HEK293 (cell line): ENCODE results near the gene PSMD5.
A peak's percentile ranks its signal among the peaks of the same experiment; 100 is the strongest.

Experiments
- CTCF ChIA-PET: fragments of 350-600 bp; formaldehyde crosslinking; extraction: SDS; loops from one replicate; lab custom pipeline; 2021; ENCODE audit warnings: antibody characterized with exemption; lab: Yijun Ruan, JAX
- POLR2A ChIA-PET: fragments of 300-600 bp; formaldehyde crosslinking; extraction: SDS; loops from one replicate; lab custom pipeline; 2020; ENCODE audit warnings: antibody characterized with exemption, inconsistent platforms; lab: Yijun Ruan, JAX
- H3K27ac ChIP-seq: fragments of 200-500 bp; sonication (Bioruptor generic); 2 replicates; pipeline ENCODE4 v1.5.1; 2014; ENCODE audit warnings: low read depth, low read length, control low read depth, inconsistent platforms; ENCODE audit errors: extremely low read depth
- H3K36me3 ChIP-seq, 2 experiments: fragments of 200-500 bp in 1 of 2; sonication (Bioruptor generic) in 1 of 2; 1 replicate in 1 of 2; 2 replicates in 1 of 2; pipeline ENCODE4 v1.5.1; 2014 to 2017; ENCODE audit warnings: inconsistent platforms in 2 of 2, low read length in 2 of 2; ENCODE audit not compliant: control insufficient read depth in 2 of 2, insufficient read depth in 1 of 2
- H3K4me1 ChIP-seq: fragments of 200-500 bp; sonication (Bioruptor generic); 2 replicates; pipeline ENCODE4 v1.5.1; 2014; ENCODE audit warnings: mild to moderate bottlenecking, low read length, inconsistent platforms; ENCODE audit not compliant: control insufficient read depth, insufficient read depth
- H3K4me3 ChIP-seq: 2 replicates; pipeline ENCODE4 v1.5.1; 2011; ENCODE audit warnings: low read depth, mild to moderate bottlenecking, control low read depth, low read length, moderate library complexity
- H3K9me3 ChIP-seq: fragments of 200-500 bp; sonication (Bioruptor generic); 2 replicates; pipeline ENCODE4 v1.5.1; 2014; ENCODE audit warnings: low read depth, low read length, inconsistent platforms; ENCODE audit not compliant: control insufficient read depth, insufficient read depth
- BCL11A ChIP-seq: fragments of 450-650 bp; formaldehyde crosslinking; IDR thresholded peaks from 2 replicates; pipeline ENCODE4 v1.5.1; 2016; ENCODE audit warnings: low read depth, missing biosample characterization, missing genetic modification characterization
- GLIS2 ChIP-seq: fragments of 450-650 bp; formaldehyde crosslinking; IDR thresholded peaks from 2 replicates; pipeline ENCODE4 v1.5.1; 2016; ENCODE audit warnings: missing biosample characterization, missing genetic modification characterization
- KLF7 ChIP-seq: fragments of 450-650 bp; formaldehyde crosslinking; IDR thresholded peaks from 2 replicates; pipeline ENCODE4 v1.5.1; 2016; ENCODE audit warnings: missing biosample characterization, missing genetic modification characterization, borderline replicate concordance
- KLF8 ChIP-seq: fragments of 450-650 bp; formaldehyde crosslinking; IDR thresholded peaks from 2 replicates; pipeline ENCODE4 v1.5.1; 2016; ENCODE audit warnings: missing biosample characterization, missing genetic modification characterization
- KLF9 ChIP-seq: fragments of 450-650 bp; formaldehyde crosslinking; IDR thresholded peaks from 2 replicates; pipeline ENCODE4 v1.5.1; 2016; ENCODE audit warnings: missing biosample characterization, missing genetic modification characterization, low read depth
- OSR2 ChIP-seq: fragments of 450-650 bp; formaldehyde crosslinking; IDR thresholded peaks from 2 replicates; pipeline ENCODE4 v1.5.1; 2016; ENCODE audit warnings: missing biosample characterization, missing genetic modification characterization
- SP2 ChIP-seq: fragments of 450-650 bp; formaldehyde crosslinking; IDR thresholded peaks from 2 replicates; pipeline ENCODE4 v1.5.1; 2016; ENCODE audit warnings: missing biosample characterization, missing genetic modification characterization
- SP3 ChIP-seq: fragments of 450-650 bp; formaldehyde crosslinking; IDR thresholded peaks from 2 replicates; pipeline ENCODE4 v1.5.1; 2016; ENCODE audit warnings: missing biosample characterization, missing genetic modification characterization
- SP7 ChIP-seq: fragments of 450-650 bp; formaldehyde crosslinking; IDR thresholded peaks from 2 replicates; pipeline ENCODE4 v1.5.1; 2016; ENCODE audit warnings: missing biosample characterization, missing genetic modification characterization
- ZBTB20 ChIP-seq: fragments of 450-650 bp; formaldehyde crosslinking; IDR thresholded peaks from 2 replicates; pipeline ENCODE4 v1.5.1; 2016; ENCODE audit warnings: missing biosample characterization, missing genetic modification characterization
- ZFP37 ChIP-seq: fragments of 450-650 bp; formaldehyde crosslinking; IDR thresholded peaks from 2 replicates; pipeline ENCODE4 v1.5.1; 2016; ENCODE audit warnings: missing biosample characterization, missing genetic modification characterization
- ZNF121 ChIP-seq: fragments of 450-650 bp; formaldehyde crosslinking; IDR thresholded peaks from 2 replicates; pipeline ENCODE4 v1.5.1; 2016; ENCODE audit warnings: missing biosample characterization, missing genetic modification characterization
- ZNF138 ChIP-seq: fragments of 450-650 bp; formaldehyde crosslinking; IDR thresholded peaks from 2 replicates; pipeline ENCODE4 v1.5.1; 2016; ENCODE audit warnings: missing biosample characterization, missing genetic modification characterization, borderline replicate concordance
- ZNF24 ChIP-seq: fragments of 450-650 bp; formaldehyde crosslinking; IDR thresholded peaks from 2 replicates; pipeline ENCODE4 v1.5.1; 2016; ENCODE audit warnings: missing biosample characterization, missing genetic modification characterization
- ZNF423 ChIP-seq: fragments of 450-650 bp; formaldehyde crosslinking; IDR thresholded peaks from 2 replicates; pipeline ENCODE4 v1.5.1; 2016; ENCODE audit warnings: missing biosample characterization, missing genetic modification characterization
- ZNF549 ChIP-seq: fragments of 450-650 bp; IDR thresholded peaks from 2 replicates; pipeline ENCODE4 v1.5.1; 2018; ENCODE audit warnings: missing biosample characterization, missing genetic modification characterization, mild to moderate bottlenecking, inconsistent platforms, moderate library complexity
- ZNF600 ChIP-seq: fragments of 450-650 bp; formaldehyde crosslinking; IDR thresholded peaks from 2 replicates; pipeline ENCODE4 v1.5.1; 2016; ENCODE audit warnings: missing biosample characterization, missing genetic modification characterization
- ZXDB ChIP-seq: fragments of 450-650 bp; formaldehyde crosslinking; IDR thresholded peaks from 2 replicates; pipeline ENCODE4 v1.5.1; 2016; ENCODE audit warnings: missing biosample characterization, missing genetic modification characterization
- TF ChIP-seq, protein P1 (sequence below): fragments of 450-650 bp; formaldehyde crosslinking; IDR thresholded peaks from 2 replicates; pipeline ENCODE4 v1.5.1; 2016; ENCODE audit warnings: missing biosample characterization, missing genetic modification characterization
- TF ChIP-seq, protein P2 (sequence below): fragments of 450-650 bp; formaldehyde crosslinking; IDR thresholded peaks from 2 replicates; pipeline ENCODE4 v1.5.1; 2016; ENCODE audit warnings: missing biosample characterization, missing genetic modification characterization
- TF ChIP-seq, protein P3 (sequence below): fragments of 450-650 bp; formaldehyde crosslinking; IDR thresholded peaks from 2 replicates; pipeline ENCODE4 v1.5.1; 2016; ENCODE audit warnings: missing biosample characterization, missing genetic modification characterization, borderline replicate concordance
- TF ChIP-seq, protein P4 (sequence below): fragments of 450-650 bp; formaldehyde crosslinking; optimal IDR thresholded peaks from 2 replicates; pipeline ENCODE3; 2016; ENCODE audit warnings: missing biosample characterization, mild to moderate bottlenecking, missing genetic modification characterization
- TF ChIP-seq, protein P5 (sequence below): fragments of 450-650 bp; formaldehyde crosslinking; IDR thresholded peaks from 2 replicates; pipeline ENCODE4 v1.5.1; 2016; ENCODE audit warnings: missing biosample characterization, missing genetic modification characterization
- TF ChIP-seq, protein P6 (sequence below): fragments of 450-650 bp; formaldehyde crosslinking; IDR thresholded peaks from 2 replicates; pipeline ENCODE4 v1.5.1; 2016; ENCODE audit warnings: missing biosample characterization, missing genetic modification characterization
- TF ChIP-seq, protein P7 (sequence below): fragments of 450-650 bp; formaldehyde crosslinking; IDR thresholded peaks from 2 replicates; pipeline ENCODE4 v1.5.1; 2016; ENCODE audit warnings: missing biosample characterization, missing genetic modification characterization

The PSMD5 gene

DNA sequence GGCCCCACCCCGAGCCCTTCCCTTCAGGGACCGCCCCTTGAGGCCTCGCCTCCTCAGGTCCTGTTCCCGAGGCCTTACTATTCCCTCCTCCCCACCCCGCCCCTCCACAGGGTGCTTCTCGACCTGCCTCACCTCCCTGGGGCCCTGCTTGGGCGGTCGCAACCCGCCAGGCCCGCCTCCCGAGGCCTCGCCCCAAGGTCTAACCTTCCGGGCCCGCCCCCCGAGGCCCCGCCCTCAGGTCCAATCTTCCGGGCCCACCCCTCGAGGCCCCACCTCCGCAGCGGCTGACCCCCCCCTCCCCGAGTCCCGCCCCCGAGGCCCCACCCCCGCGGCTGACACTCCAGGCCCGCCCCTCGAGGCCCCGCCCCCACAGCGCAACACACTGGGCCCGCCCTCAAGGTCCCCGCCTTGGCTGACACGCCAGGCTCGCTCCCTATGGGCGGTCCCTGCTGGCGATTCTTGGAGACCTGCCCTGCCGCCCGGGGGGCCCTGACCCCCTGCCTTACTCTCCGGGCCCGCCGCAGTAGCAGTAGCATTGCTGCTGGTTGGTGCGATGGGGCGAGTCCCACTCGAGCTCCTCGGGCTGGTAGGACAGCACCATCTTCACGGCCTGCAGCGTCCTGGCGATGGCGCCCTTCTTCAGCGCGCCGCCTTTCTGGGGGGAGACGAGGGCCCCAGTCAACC, 26.1 kb upstream of the PSMD5 start:
- CTCF ChIA-PET = interaction anchor here (0.6 to 1.3 kb wide), 5 partner anchors 10 to 103 kb away, joined by 3 to 4 read pairs (median 3); no protein-coding TSS in a partner anchor
- Histone ChIP-seq H3K36me3 (peaks cover 0 to 53% of the 10 kb centered on the region in 2 experiments; a peak in 2 of 3 replicates), H3K4me1 (no peaks in the 10 kb centered on the region), H3K9me3 (no peaks in the 10 kb centered on the region), H3K4me3 (peak overlapping the region; percentile 20), H3K27ac (0 out of 2 replicates have a peak overlapping the region, but pooled peaks have one; percentile 12)
- POLR2A ChIA-PET = interaction anchor here (1.4 to 2.3 kb wide), 2 partner anchors 9 to 75 kb away, joined by 5 to 11 read pairs; partner anchors contain the start of genes FBXW2 and PHF19
- no peak for TF ChIP-seq ZNF549 (tag by site-specific recombination)
- TF ChIP-seq ZXDB (tag by site-specific recombination) = 0 out of 2 replicates have a peak, but pooled peaks have one; percentile 17
- peak; percentile 89 for TF ChIP-seq SP3
- TF ChIP-seq, protein P1, sequence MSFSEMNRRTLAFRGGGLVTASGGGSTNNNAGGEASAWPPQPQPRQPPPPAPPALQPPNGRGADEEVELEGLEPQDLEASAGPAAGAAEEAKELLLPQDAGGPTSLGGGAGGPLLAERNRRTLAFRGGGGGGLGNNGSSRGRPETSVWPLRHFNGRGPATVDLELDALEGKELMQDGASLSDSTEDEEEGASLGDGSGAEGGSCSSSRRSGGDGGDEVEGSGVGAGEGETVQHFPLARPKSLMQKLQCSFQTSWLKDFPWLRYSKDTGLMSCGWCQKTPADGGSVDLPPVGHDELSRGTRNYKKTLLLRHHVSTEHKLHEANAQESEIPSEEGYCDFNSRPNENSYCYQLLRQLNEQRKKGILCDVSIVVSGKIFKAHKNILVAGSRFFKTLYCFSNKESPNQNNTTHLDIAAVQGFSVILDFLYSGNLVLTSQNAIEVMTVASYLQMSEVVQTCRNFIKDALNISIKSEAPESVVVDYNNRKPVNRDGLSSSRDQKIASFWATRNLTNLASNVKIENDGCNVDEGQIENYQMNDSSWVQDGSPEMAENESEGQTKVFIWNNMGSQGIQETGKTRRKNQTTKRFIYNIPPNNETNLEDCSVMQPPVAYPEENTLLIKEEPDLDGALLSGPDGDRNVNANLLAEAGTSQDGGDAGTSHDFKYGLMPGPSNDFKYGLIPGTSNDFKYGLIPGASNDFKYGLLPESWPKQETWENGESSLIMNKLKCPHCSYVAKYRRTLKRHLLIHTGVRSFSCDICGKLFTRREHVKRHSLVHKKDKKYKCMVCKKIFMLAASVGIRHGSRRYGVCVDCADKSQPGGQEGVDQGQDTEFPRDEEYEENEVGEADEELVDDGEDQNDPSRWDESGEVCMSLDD (tag by site-specific recombination) = 0 out of 2 replicates have a peak, but pooled peaks have one; percentile 37
- TF ChIP-seq BCL11A (tag by site-specific recombination) = 0 out of 2 replicates have a peak, but pooled peaks have one; percentile 18
- TF ChIP-seq, protein P2, sequence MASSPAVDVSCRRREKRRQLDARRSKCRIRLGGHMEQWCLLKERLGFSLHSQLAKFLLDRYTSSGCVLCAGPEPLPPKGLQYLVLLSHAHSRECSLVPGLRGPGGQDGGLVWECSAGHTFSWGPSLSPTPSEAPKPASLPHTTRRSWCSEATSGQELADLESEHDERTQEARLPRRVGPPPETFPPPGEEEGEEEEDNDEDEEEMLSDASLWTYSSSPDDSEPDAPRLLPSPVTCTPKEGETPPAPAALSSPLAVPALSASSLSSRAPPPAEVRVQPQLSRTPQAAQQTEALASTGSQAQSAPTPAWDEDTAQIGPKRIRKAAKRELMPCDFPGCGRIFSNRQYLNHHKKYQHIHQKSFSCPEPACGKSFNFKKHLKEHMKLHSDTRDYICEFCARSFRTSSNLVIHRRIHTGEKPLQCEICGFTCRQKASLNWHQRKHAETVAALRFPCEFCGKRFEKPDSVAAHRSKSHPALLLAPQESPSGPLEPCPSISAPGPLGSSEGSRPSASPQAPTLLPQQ (tag by site-specific recombination) = peak; percentile 25; the same call in 1 of the 2 replicates
- TF ChIP-seq, protein P3, sequence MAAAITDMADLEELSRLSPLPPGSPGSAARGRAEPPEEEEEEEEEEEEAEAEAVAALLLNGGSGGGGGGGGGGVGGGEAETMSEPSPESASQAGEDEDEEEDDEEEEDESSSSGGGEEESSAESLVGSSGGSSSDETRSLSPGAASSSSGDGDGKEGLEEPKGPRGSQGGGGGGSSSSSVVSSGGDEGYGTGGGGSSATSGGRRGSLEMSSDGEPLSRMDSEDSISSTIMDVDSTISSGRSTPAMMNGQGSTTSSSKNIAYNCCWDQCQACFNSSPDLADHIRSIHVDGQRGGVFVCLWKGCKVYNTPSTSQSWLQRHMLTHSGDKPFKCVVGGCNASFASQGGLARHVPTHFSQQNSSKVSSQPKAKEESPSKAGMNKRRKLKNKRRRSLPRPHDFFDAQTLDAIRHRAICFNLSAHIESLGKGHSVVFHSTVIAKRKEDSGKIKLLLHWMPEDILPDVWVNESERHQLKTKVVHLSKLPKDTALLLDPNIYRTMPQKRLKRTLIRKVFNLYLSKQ = no peak
- TF ChIP-seq ZNF423 (tag by site-specific recombination) = peak; percentile 63
- peak; percentile 23; the same call in 1 of the 2 replicates for TF ChIP-seq KLF7 (tag by site-specific recombination)
- TF ChIP-seq, protein P4, sequence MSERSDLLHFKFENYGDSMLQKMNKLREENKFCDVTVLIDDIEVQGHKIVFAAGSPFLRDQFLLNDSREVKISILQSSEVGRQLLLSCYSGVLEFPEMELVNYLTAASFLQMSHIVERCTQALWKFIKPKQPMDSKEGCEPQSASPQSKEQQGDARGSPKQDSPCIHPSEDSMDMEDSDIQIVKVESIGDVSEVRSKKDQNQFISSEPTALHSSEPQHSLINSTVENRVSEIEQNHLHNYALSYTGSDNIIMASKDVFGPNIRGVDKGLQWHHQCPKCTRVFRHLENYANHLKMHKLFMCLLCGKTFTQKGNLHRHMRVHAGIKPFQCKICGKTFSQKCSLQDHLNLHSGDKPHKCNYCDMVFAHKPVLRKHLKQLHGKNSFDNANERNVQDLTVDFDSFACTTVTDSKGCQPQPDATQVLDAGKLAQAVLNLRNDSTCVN = peak; percentile 59
- no peak for TF ChIP-seq ZNF24 (tag by site-specific recombination)
- peak; percentile 16; the same call in 1 of the 2 replicates for TF ChIP-seq ZNF600
- TF ChIP-seq, protein P5, sequence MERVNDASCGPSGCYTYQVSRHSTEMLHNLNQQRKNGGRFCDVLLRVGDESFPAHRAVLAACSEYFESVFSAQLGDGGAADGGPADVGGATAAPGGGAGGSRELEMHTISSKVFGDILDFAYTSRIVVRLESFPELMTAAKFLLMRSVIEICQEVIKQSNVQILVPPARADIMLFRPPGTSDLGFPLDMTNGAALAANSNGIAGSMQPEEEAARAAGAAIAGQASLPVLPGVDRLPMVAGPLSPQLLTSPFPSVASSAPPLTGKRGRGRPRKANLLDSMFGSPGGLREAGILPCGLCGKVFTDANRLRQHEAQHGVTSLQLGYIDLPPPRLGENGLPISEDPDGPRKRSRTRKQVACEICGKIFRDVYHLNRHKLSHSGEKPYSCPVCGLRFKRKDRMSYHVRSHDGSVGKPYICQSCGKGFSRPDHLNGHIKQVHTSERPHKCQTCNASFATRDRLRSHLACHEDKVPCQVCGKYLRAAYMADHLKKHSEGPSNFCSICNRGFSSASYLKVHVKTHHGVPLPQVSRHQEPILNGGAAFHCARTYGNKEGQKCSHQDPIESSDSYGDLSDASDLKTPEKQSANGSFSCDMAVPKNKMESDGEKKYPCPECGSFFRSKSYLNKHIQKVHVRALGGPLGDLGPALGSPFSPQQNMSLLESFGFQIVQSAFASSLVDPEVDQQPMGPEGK (tag by site-specific recombination) = peak; percentile 93
- peak; percentile 87 for TF ChIP-seq GLIS2 (tag by site-specific recombination)
- TF ChIP-seq ZNF121 = peak; percentile 95
- peak; percentile 77 for TF ChIP-seq KLF9 (tag by site-specific recombination)
- peak; percentile 68 for TF ChIP-seq OSR2 (tag by site-specific recombination)
- TF ChIP-seq ZBTB20 (tag by site-specific recombination) = peak; percentile 47; the same call in 1 of the 2 replicates
- peak; percentile 30 for TF ChIP-seq SP7 (tag by site-specific recombination)
- no peak for TF ChIP-seq ZNF138 (tag by site-specific recombination)
- TF ChIP-seq, protein P6, sequence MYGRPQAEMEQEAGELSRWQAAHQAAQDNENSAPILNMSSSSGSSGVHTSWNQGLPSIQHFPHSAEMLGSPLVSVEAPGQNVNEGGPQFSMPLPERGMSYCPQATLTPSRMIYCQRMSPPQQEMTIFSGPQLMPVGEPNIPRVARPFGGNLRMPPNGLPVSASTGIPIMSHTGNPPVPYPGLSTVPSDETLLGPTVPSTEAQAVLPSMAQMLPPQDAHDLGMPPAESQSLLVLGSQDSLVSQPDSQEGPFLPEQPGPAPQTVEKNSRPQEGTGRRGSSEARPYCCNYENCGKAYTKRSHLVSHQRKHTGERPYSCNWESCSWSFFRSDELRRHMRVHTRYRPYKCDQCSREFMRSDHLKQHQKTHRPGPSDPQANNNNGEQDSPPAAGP (tag by site-specific recombination) = no peak
- TF ChIP-seq SP2 (tag by site-specific recombination) = peak; percentile 87
- TF ChIP-seq ZFP37 (tag by site-specific recombination) = 0 out of 2 replicates have a peak, but pooled peaks have one; percentile 34
- 0 out of 2 replicates have a peak, but pooled peaks have one; percentile 37 for TF ChIP-seq KLF8 (tag by site-specific recombination)
- TF ChIP-seq, protein P7, sequence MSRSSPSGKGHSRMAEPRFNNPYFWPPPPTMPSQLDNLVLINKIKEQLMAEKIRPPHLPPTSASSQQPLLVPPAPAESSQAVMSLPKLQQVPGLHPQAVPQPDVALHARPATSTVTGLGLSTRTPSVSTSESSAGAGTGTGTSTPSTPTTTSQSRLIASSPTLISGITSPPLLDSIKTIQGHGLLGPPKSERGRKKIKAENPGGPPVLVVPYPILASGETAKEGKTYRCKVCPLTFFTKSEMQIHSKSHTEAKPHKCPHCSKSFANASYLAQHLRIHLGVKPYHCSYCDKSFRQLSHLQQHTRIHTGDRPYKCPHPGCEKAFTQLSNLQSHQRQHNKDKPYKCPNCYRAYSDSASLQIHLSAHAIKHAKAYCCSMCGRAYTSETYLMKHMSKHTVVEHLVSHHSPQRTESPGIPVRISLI (tag by site-specific recombination) = no peak
